Measurements from ENCODE around the gene SMARCAL1.
"Not testable (repeated sequence)": the region's sequence is repeated elsewhere in the genome, so short reads cannot be mapped to it uniquely, and the experiment has no call there.

SMARCAL1 gene

DNA sequence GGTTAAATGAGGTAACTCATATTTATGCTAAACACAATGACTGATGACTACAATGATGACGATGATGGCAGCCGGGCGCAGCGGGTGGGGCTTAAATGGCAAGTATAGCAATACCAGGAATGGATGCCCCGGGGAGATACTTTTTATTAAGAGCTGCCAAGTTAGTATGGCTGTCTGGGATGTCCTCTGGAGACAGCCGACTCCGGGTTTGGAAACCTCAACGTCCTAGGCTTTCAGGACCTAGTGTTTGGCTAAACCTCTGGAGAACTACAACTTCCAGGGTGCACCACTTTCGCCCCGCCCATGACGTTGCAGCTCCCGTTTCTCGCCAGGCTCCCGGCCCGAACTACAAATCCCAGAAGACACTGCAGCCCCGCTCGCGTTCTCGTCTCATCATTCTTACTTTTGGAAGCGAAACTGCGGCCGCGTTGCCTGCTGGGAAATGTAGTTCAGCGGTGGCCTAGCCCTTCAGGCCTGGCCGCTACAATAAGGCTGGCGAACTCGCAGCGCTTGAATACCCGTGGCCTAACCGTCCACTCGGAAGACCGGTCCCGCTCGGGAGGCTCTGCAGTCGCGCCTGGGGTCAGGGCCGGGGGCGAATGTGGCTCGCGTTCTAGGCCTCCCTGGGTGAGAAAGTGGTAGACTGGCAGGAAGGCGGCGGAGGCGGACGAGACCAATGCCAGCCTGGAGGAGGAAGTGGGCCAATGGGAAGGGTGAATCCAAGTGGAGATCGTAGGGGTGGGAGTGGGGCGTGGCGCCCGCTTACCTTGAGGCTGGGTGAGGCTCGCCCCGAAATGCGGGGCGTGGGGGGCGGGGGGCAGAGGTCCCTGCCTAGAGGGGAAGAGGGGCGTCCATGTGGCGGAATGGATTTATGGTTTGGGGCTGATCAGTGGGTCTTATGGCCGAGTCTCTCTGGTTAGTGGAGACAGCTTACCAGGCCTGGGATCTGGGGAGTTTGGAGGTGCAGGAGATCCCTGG, at the start of gene SMARCAL1:
TSS of gene SMARCAL1 (plus strand) at position 463 of the 978 bp plus-strand sequence. CDS start 2,221 bp downstream, outside the sequence.
- DNase-seq = peak; percentile 75

DNA sequence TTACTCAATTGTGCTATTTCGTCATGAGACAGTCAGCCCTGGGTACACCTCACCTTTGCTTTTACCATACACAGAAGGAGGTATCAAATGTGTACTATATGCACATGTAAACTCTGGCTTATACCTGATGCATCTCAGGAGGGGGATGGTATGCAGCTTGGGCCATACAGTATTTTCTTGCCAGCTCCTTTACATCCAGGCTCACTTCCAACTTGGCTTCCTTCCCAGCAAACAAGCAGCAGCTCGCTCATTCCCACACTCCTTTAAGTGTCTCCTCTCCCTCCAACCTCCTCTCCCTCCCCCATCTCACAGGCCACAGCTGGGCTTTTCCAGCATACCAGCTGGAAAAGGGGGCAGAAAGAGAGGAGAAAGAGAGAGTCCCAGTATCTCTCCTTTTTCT, 49.6 kb upstream of the SMARCAL1 start:
- no peak for DNase-seq

DNA sequence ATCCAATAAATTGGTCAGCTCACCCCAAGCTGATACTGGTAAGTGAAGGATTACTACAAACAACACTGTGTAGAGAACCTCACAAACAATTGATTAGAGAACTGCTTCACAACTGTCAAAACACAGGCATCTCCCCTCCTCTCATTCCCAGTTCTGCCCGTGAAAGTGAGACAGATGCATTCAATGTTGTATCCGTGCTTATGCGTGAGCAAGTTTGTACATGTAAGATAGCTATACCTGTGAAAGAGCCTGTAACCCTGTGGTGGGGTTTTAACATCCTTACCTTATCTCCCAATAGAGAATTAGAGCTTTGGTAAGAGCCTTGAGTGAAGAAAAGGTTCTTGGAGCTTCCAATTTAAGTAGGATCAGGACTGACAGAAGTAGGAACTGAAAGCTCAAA, 49.1 kb upstream of the SMARCAL1 start:
- no peak for DNase-seq

DNA sequence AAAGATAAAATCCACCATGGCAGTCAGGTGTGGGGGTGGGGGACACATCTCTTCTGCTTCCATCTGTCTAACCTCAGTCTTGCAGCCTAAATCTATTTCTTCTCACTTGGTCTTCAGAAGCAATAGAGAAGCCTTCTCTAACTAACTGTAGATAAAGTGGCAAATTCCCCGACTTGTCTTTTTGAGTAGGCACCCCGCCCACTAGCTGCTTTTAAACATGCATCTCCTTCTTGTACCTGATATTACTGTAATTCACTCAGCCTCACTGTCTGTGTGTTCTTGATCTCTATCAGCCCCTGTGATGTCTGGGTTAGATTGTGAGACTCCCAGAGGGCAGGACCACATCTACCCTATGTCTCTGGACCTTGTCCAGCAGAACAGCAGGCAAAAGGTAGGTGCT, 46.8 kb upstream of the SMARCAL1 start:
- no peak for DNase-seq

DNA sequence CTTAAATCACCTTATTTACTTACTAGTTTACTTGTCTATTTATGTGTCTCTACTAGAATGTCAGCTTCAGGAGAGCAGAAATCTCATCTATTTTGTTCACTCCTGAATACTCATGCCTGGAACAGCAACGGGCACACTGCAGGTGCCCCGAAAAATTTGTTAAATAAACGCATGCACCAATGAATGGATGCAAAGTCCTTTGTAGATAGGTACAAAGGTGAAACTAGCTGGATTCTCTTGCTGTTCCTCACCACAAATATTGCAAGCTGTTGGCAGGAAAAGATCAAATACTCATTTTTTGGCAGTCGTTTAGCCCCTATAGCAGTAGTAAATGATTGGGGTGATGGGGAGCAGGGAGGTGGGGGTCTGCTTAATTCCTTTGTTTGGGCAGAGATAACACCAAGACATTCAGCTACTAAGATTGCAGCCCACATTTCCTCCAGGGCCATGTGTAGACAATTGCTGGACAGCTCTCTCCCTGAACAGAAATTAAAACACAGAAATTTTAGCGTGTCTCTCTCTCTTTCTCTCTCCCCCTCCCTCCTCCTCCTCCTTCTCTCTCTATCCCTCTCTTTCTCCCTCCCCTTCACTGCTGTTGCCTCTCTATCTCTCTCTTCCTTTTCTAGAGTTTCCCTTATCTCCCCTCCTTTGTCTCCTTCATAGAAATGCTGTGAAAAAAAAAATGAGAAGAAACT, 45.4 kb upstream of the SMARCAL1 start:
- DNase-seq = no peak

DNA sequence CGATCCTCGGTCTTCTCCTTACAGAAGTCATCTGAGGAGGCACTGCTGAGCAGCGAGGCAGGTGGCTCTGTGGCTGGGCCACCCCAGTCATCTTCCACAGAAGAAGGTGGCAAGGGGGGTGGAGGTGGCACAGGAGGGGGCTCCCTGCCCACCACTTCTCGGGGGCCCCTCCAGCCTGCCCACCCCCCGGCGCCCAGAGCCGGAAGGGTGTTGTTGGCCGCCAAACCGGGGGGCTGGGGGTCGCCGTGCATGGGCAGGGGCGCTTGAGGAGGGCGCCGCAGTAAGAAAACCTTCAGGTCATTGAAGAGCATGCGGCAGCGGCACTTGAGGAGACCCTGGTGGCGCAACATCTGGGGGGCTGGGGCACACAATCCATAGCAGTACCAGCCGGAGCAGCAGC, 42.5 kb upstream of the SMARCAL1 start:
- DNase-seq = no peak

DNA sequence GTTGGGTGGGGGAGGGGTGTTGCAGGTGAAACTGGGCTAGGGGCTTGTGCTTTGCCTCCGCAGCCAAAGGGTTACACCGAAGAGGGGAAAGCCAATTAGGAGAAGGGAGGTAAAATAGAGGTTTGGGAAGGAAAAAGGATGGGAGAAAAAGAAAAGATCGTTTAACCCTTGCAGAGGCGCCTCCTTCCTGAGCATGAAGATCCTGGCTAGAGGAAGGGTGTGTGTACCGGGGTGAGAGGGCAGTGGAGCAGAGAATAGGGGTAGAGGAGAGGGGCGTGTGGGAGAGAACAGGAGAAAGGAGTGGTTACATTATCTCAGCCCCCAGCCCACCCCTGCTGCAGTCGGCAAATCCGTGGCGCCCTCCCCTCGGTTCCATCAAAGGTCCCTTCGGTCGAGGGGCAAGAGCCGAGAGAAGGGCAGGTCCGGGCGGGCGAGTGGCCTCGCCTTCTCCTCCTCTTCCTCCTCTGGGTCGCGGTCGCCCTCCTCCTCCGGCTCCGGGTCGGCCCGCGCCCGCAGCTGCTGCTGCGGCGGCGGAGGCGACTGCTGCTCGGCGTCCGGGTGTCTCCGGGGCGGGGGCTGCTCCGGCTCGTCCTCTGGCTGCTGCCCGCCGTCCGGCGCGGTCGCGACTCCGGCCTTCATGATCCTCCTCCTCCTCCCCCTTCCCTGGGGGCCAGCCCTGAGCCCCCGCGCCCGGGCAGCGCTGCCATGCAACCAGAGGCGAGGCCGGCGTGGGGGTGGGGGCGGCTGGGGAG, 41.1 kb upstream of the SMARCAL1 start:
- no peak for DNase-seq

DNA sequence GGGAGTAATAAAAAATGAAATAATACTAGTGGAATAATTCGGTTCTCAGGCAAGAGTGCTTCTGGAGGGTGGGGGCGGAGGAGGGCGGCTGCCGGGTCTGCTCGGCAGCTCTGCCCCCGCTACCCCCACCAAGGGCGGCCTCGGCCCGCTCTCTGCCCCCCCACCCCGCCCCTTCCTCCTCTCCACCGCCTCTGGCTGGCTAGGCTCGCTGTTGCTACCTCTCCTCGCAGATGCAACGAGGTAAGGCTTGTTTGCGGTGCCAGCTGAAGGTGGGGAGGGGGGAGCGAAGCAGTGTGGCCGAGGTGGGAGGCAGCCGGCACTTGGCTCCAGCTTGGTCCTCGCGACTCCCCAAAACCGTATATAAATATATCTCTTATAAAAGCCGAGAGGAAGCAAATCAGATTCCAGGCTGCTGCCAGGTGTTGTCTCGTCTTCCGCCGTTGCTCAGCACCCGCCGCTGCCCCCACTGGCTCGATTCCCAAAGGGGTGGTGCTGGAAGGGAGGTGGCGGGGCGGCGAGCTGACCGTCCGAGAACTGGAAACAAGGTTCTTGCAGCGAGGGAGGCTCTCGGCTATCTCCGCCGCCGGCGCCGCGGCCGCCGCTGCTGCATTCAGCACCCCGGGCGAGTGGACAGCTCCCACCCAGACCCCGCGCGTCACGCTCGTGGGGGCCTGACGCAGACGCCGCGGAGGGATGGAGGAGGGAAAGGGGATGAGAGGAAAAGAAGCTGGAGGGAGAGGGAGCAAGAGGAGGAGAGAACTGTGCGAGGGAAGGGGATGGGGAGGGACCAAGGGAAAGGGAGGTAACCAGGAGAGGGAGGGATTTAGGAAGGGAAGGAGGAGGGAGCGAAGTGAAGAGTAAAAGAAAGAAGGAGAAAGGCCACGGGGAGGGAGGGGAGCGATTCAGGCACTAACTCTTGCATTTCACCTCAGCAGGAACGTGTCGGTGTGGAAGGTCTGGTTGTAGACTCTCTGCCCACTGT, 40.3 kb upstream of the SMARCAL1 start, which contains the start of gene MARCHF4:
TSS of gene MARCHF4 (minus strand) at position 763 of the 982 bp plus-strand sequence. CDS start 2,223 bp downstream, outside the sequence.
- no peak for DNase-seq

DNA sequence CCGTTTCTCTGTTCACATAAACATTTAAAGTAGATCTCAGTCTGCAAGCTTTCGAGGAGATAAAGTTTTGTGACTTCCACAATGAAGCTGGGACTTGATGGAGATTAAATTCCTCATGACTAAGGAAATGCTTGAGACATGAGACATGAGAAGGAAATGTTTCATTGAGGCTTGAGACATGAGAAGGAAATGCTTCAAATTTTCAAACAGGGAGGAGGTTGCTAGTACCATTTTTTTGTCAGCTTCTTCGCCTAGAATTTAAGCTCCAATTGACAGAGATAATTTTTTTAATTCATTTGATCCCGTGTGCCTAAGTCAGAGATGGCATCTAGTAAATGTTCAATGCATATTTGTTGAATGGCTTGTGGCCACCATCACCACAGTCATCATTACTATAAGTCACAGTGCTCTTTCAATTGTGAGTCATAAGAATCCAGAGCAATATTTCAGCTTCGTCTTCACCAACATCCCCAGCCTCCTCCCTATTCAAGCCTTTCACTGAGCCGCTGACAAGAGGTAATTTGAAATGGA, 39.5 kb upstream of the SMARCAL1 start:
- DNase-seq = no peak

DNA sequence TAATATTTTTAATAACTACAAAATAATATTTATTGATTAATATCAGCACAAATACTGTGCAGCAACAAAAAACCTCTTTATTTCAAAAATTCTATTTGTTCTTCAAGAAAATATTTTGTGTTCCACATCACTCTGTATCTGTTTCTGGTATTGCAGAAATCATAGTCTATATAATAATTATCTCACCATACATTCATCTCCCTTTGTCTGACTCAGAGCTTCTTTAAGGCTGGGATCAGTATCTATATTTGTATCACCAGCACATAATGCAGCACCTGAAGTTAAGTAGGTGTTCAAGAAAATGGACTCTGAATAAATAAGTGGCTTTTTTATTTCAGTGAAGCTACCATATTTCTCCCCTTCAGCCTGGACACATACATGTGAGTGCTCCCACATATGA, 38.4 kb upstream of the SMARCAL1 start:
- no peak for DNase-seq

DNA sequence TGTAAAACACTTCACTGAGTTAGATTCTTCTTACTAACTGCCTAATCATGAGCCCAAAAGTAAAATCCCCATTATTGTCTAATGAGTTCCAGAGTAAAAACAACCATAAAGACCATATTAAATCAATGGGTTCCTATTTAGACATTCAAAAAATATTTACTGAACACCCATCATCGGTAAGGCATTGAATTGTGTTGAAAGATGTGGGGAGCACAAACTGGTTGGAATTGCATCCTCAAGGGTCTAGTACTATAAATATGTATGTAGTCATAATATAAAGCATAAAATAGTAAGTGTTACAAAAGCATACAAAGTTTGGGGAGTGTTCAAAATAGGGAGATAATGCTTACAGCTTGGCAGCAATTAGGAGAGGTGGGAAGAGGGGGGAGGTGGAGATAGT, 37.0 kb upstream of the SMARCAL1 start:
- no peak for DNase-seq

DNA sequence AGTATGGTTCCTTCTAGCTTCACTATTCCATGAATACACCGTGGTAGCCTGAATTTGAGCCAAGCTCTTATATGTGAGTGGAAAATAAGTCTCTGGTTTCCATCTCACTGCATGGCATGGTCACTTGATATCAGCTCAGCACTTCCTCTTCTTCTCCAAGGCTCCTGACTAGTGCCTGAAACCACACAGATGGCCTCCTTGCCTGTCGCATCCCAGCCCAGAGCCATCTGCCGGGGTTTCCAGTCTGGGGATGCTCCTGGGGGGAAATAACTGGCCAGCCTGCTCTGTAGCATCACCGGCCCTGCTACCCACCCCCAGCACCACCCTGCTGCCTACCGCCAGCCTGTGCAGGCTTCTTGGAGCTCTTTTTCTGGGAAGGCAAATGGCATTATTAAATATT, 32.3 kb upstream of the SMARCAL1 start:
- DNase-seq = no peak

DNA sequence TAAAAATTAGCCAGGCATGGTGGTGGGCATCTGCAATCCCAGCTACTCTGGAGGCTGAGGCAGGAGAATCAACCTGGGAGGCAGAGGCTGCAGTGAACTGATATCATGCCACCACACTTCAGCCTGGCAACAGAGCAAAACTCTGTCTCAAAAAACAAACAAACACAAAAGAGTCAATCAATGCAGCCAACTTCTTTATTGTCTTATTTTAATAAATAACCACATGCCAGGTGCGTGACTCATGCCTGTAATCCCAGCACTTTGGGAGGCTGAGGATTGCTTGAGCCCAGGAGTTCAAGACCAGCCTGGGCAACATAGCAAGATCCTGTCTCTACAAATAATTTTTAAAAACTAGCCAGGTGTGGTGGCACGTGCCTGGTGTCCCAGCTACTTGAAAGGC, 27.9 kb upstream of the SMARCAL1 start:
- not testable (repeated sequence) for DNase-seq

DNA sequence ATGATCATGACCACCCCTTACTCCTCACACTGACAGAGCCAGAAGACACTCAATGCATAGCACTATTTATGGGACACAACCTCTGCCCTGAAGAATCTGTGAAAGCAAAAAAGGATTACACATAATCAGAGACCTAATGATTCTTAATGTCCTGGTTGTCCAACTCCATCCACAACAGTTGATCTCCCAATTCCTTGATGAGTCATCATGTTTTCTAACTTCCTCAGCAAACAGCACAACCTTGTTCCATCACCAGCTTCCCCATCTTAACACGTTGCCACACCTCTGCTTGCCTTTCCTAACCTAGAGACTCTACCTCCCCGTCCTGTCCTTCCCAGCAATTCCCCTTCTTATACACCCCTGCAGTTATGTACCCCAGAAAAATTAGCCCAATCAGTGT, 26.8 kb upstream of the SMARCAL1 start:
- DNase-seq = no peak

DNA sequence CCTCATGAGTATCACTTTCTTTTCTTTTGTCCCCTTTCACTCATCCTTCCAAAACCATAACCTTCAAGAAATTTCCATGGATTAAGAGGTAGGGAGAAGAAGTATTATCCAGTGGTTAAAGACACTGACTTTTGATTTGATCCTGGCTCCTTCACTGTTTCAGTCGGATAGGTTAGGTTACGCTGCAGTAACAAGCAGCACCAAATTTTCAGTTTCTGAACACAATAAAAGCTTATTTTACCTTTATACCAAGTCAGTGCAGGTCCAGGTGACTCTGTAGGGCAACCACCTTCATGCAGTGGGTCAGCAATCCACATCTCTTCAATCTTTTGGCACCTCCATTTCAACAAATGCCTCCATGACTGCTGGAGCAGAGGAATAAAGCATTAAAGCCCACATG, 25.0 kb upstream of the SMARCAL1 start:
- no peak for DNase-seq

DNA sequence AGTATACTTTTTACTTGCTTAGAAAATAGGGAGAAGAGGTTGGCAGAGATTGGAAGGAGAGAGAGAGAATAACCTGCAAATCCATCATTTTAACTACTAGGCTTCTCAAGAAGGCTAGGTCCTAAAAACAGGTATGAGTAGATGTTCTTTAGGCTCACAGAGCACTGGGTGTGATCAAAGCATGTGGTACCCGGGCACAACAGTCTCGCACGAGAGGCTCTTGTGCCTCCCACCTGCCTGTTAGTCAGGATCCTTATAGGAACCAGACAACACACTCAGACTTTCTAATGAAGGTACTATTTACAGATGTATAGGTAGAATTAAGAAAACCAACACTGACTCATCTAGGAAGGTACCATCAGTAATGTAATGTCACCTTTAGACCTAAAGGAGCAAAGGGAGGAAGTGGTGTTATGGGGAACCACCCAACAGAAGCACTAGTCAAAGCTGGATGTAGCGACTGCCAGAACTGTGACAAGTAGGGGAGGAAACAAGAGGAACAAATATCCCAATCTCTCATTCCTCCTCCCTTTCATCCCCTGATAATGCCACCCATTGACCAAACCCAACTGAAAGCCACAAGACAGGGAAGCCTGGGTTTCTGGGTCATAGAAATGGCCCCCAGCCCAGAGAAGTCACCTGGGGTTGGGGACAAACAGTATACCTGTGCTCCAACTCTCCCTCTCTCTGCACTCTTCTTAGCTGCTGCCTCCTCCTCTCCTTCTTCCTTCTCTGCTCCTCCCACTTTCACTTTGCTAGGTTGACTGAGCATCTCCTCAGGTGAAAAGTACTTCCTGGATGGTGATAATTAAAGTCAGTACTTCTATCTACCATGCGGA, 24.0 kb upstream of the SMARCAL1 start:
- DNase-seq = no peak

DNA sequence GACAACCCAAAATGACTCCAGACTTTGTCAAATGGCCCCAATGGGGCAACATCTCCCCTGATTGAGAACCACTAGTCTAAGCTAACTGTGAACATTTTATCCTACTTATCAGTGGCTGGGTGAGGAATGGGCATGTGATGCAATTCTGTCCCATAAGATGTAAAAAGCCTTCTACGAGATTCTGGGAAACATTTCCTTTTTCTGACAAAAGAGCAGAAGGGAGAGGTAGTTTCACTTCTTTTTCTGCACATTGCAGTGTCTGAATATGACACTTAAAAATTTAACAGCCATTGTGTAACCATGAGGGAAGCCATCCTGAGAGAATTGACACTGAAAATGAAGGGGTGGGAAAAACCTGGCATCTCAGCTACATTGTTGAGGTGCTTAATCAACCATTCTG, 22.7 kb upstream of the SMARCAL1 start:
- DNase-seq = no peak

DNA sequence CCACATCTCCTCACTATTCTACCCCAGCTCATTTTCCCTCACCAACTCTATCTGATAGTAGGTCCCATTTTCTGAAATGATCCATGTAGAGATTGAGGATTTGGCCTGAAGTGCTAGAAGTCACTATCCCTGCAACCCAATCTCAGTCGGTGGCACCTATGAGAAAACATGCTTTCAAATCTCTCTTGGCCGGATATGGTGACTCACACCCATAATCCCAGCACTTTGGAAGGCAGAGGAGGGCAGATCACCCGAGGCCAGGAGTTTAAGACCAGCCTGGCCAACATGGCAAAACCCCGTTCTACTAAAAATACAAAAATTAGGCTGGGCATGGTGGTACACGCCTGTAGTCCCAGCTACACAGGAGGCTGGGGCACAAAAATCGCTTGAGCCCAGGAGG, 20.9 kb upstream of the SMARCAL1 start:
- no peak for DNase-seq

DNA sequence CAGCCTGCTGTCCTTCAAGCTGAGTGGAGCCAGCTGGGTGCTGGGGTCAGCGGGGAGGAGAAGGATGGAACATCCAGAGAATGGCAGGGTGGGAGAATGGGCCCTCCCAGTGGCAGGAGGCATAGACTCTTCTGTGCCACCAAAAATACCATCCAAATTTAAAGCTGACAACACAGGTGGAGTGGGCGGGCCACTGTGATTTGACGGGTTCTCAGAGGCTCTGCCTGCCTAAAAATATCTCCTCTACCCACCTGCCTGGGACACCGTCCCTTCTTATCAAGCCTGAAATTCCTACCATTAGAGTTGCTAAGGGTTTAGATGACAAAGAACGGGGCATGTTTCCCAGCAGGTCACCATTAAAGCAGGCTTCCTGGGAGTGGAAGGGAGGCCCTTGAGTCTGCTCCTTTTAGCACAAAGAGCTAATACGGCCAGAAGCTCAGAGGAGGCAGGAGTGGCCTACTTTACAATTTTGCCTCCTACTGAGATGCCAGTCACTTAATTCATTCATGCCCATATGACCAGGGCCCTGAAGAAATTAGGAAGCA, 20.2 kb upstream of the SMARCAL1 start:
- no peak for DNase-seq

All from NCI-H187 treated with DMSO at 0.1 percent for 48 hours (cell line).